Caco-2 (cell line): ENCODE data around the gene YTHDC2. TPM values are rescaled to one million over a fixed set of nuclear protein-coding genes. Genes with fewer than 3 reads are reported as not detected.

Source experiments
- BruUV-seq: library from RNA; stranded (reverse); fragments of 400-500 nt; replicated peaks from 2 replicates; lab custom pipeline; 2021; lab: Mats Ljungman, UMichigan
- CTCF ChIA-PET: fragments of 300-600 bp; sonication (Branson Sonifier 250); formaldehyde crosslinking; loops from one replicate; lab custom pipeline; 2022; ENCODE audit warnings: antibody characterized with exemption; lab: Charles Lee
- POLR2A ChIA-PET: fragments of 300-600 bp; sonication (Branson Sonifier 250); formaldehyde crosslinking; loops from one replicate; lab custom pipeline; 2022; ENCODE audit warnings: antibody characterized with exemption; lab: Charles Lee
- DNase-seq, 2 experiments: peaks; one replicate each; pipeline versions ENCODE4 v3.0.0 to v3.0.0-alpha.2; 2020 to 2022
- H3K27me3 ChIP-seq: replicated peaks from 2 replicates; pipeline ENCODE4 v1.6.0; 2011; ENCODE audit warnings: low read length; ENCODE audit not compliant: control insufficient read depth, insufficient read depth
- H3K36me3 ChIP-seq: 2 replicates; pipeline ENCODE4 v1.5.1; 2011; ENCODE audit warnings: low read length; ENCODE audit not compliant: control insufficient read depth, insufficient read depth
- H3K4me1 ChIP-seq: fragments of 250-450 bp; sonication (Bioruptor Pico); 2 replicates; pipeline ENCODE4 v1.5.1; 2020; ENCODE audit warnings: mild to moderate bottlenecking
- H3K4me3 ChIP-seq: 2 replicates; pipeline ENCODE4 v1.5.1; 2011; ENCODE audit warnings: low read depth, mild to moderate bottlenecking, control low read depth, low read length
- H3K9me3 ChIP-seq: fragments of 250-450 bp; sonication (Bioruptor Pico); 2 replicates; pipeline ENCODE4 v1.5.1; 2020; ENCODE audit warnings: mild to moderate bottlenecking, moderate library complexity
- H3K27ac Mint-ChIP-seq: one replicate; pipeline ENCODE4 v1.8.0; 2022; ENCODE audit warnings: mixed read lengths; ENCODE audit not compliant: unreplicated experiment
- H3K27me3 Mint-ChIP-seq: one replicate; pipeline ENCODE4 v1.8.0; 2022; ENCODE audit warnings: mixed read lengths; ENCODE audit not compliant: insufficient read depth, unreplicated experiment
- H3K36me3 Mint-ChIP-seq: one replicate; pipeline ENCODE4 v1.8.0; 2022; ENCODE audit warnings: mild to moderate bottlenecking, mixed read lengths; ENCODE audit not compliant: insufficient read depth, unreplicated experiment
- H3K4me1 Mint-ChIP-seq: one replicate; pipeline ENCODE4 v1.8.0; 2022; ENCODE audit warnings: low read depth, mixed read lengths; ENCODE audit not compliant: unreplicated experiment
- H3K4me3 Mint-ChIP-seq: one replicate; pipeline ENCODE4 v1.8.0; 2022; ENCODE audit warnings: mild to moderate bottlenecking, moderate library complexity, mixed read lengths; ENCODE audit not compliant: unreplicated experiment
- H3K9me3 Mint-ChIP-seq: one replicate; pipeline ENCODE4 v1.8.0; 2022; ENCODE audit warnings: mixed read lengths; ENCODE audit not compliant: unreplicated experiment
- CTCF ChIP-seq, 2 experiments: fragments of 200-600 bp in 1 of 2; IDR thresholded peaks; 1 replicate in 1 of 2; 2 replicates in 1 of 2; pipeline versions ENCODE4 v1.5.1 to v1.8.0; 2011 to 2022; ENCODE audit warnings: antibody characterized with exemption in 1 of 2, control low read depth in 1 of 2, inconsistent platforms in 1 of 2, low read depth in 1 of 2, low read length in 1 of 2, mild to moderate bottlenecking in 1 of 2, moderate library complexity in 1 of 2; ENCODE audit not compliant: insufficient read depth in 1 of 2, severe bottlenecking in 1 of 2, unreplicated experiment in 1 of 2
- intact Hi-C: fragments of 100-400 bp; cut with micrococcal nuclease; formaldehyde crosslinking; loops from one replicate; pipeline ENCODE4 v1.10.0; 2022; ENCODE audit not compliant: unreplicated experiment
- total RNA-seq: library from RNA; stranded (reverse); gene quantifications from 2 replicates; pipeline ENCODE4 v1.2.3, GENCODE V29; 2022

Gene YTHDC2
- total RNA-seq, 1 experiment from 2014 or later, result 16.9 TPM

GRCh38 chr5:113512341-113512740 is 1.2 kb upstream of the YTHDC2 start:
- Mint-ChIP-seq H3K27ac (no peak overlapping the region), H3K36me3 (peaks cover 5% of the 10 kb centered on the region), H3K27me3 (peaks cover 12% of the 10 kb centered on the region), H3K4me3 (no peak overlapping the region), H3K9me3 (no peaks in the 10 kb centered on the region), H3K4me1 (peaks cover 6% of the 10 kb centered on the region)
- H3K4me3 ChIP-seq, result no peak overlapping the region
- no peaks in the 10 kb centered on the region for H3K9me3 ChIP-seq
- ChIA-PET CTCF (no interaction called here), POLR2A (no interaction called here)
- no peaks in the 10 kb centered on the region for H3K4me1 ChIP-seq
- DNase-seq, result no peak
- no peak for TF ChIP-seq CTCF (IDR thresholded peaks at IDR 0.05; ENCODE audit: insufficient read depth in 1 of 2, low read depth in 1 of 2, low read length in 1 of 2, severe bottlenecking in 1 of 2, unreplicated experiment in 1 of 2)
- no peaks in the 10 kb centered on the region for H3K27me3 ChIP-seq
- BruUV-seq, result no TSS peak
- no peaks in the 10 kb centered on the region for H3K36me3 ChIP-seq
- intact Hi-C loops, result loop anchor here (2.0 to 5.0 kb wide), 3 partner anchors 95 to 516 kb away; no protein-coding TSS in a partner anchor

GRCh38 chr5:113514289-113514635 is 768 bp downstream of the YTHDC2 start:
- CTCF ChIA-PET, result no interaction called here
- TF ChIP-seq CTCF (IDR thresholded peaks at IDR 0.05; ENCODE audit: insufficient read depth in 1 of 2, low read depth in 1 of 2, low read length in 1 of 2, severe bottlenecking in 1 of 2, unreplicated experiment in 1 of 2), result no peak
- H3K36me3 ChIP-seq, result no peaks in the 10 kb centered on the region; the same call in 1 of the 2 replicates
- no peaks in the 10 kb centered on the region for H3K4me1 ChIP-seq
- POLR2A ChIA-PET, result no interaction called here
- peak overlapping the region; percentile 80 for H3K4me3 Mint-ChIP-seq
- H3K36me3 Mint-ChIP-seq, result peaks cover 15% of the 10 kb centered on the region
- BruUV-seq, result no TSS peak
- no peaks in the 10 kb centered on the region for H3K9me3 Mint-ChIP-seq
- H3K27me3 Mint-ChIP-seq, result peaks cover 7% of the 10 kb centered on the region
- H3K27me3 ChIP-seq, result no peaks in the 10 kb centered on the region
- H3K4me1 Mint-ChIP-seq, result peaks cover 6% of the 10 kb centered on the region
- DNase-seq, result no peak
- H3K9me3 ChIP-seq, result no peaks in the 10 kb centered on the region
- intact Hi-C loops, result loop anchor here (5.0 kb wide), 1 partner anchor 93 kb away; no protein-coding TSS in a partner anchor
- H3K27ac Mint-ChIP-seq, result peak overlapping the region; percentile 16
- peak overlapping the region; percentile 78 for H3K4me3 ChIP-seq

- peaks cover 15% of the 10 kb centered on the region for H3K36me3 Mint-ChIP-seq
- H3K4me1 Mint-ChIP-seq, result peaks cover 6% of the 10 kb centered on the region
- H3K27me3 ChIP-seq, result no peaks in the 10 kb centered on the region
- no peaks in the 10 kb centered on the region for H3K9me3 Mint-ChIP-seq
- DNase-seq, result no peak
- no peaks in the 10 kb centered on the region for H3K9me3 ChIP-seq
- POLR2A ChIA-PET, result no interaction called here
- intact Hi-C loops, result no loop called here
- no peaks in the 10 kb centered on the region for H3K27me3 Mint-ChIP-seq
- no peaks in the 10 kb centered on the region for H3K4me1 ChIP-seq
- CTCF ChIA-PET, result no interaction called here
- no peak overlapping the region for H3K4me3 Mint-ChIP-seq
- no peaks in the 10 kb centered on the region; the same call in 1 of the 2 replicates for H3K36me3 ChIP-seq
- no peak overlapping the region for H3K4me3 ChIP-seq
- H3K27ac Mint-ChIP-seq, result no peak overlapping the region
- no TSS peak for BruUV-seq
- TF ChIP-seq CTCF (IDR thresholded peaks at IDR 0.05; ENCODE audit: insufficient read depth in 1 of 2, low read depth in 1 of 2, low read length in 1 of 2, severe bottlenecking in 1 of 2, unreplicated experiment in 1 of 2), result no peak
Observed at GRCh38 chr5:113518884-113519283, 5.4 kb downstream of the YTHDC2 start.
